GM20431 (cell line): ENCODE results near the gene GNPTG.

Experiments used
- in situ Hi-C: fragments of 300-500 bp; cut with MseI, MboI; formaldehyde crosslinking; loops from one replicate; pipeline ENCODE4 v1.15.0; 2020; ENCODE audit warnings: low sequenced_read_pairs; ENCODE audit not compliant: unreplicated experiment

GNPTG gene

GRCh38 chr16:1366060-1366711, 14.5 kb downstream of the GNPTG start:
- in situ Hi-C loops: no loop called here

- in situ Hi-C loops: no loop called here
Observed at GRCh38 chr16:1366712-1367299, 15.1 kb downstream of the GNPTG start.

- in situ Hi-C loops: no loop called here
Observed at GRCh38 chr16:1367486-1368174, 15.9 kb downstream of the GNPTG start.

DNA sequence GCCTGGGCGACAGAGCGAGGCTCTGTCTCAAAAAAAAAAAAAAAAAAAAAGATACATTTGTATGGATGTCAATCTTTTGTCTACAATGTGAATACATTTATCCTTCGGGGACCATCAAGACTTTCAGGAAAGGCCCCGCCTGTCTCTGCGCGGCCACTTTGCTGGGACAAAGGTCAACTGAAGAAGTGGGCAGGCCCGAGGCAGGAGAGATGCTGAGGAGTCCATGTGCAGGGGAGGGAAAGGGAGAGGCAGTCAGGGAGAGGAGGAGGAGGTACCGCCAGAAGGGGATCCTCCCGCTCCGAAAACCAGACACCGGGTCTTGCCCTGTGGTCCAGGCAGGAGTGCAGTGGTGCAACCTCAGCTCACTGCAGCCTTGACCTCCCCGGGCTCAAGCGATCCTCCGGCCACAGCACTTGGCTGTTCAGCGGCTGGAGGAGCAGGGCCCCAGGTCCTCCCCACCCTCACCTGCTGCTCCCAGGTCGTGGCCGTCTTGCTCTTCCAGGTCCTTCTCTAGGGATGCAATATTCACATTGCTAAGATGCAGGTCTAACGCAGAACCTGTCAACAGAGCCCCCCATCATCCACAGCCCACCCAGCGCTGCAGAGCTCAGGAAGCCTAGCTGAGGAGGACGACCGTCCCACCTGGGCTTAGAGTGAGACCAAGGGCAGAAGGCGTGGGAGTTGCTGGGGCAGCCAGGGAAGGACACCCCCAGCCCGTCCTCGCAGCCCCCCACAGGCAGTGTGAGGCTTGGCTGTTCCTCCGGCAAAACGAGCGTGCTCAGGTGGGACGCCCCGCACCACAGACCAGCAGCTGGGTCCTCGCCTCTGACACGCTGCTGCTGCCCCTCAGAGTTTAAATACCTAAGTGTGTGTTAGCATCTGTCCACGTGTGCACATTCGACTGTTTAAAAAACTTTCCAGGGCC, 19.6 kb downstream of the GNPTG start:
- in situ Hi-C loops: no loop called here

DNA sequence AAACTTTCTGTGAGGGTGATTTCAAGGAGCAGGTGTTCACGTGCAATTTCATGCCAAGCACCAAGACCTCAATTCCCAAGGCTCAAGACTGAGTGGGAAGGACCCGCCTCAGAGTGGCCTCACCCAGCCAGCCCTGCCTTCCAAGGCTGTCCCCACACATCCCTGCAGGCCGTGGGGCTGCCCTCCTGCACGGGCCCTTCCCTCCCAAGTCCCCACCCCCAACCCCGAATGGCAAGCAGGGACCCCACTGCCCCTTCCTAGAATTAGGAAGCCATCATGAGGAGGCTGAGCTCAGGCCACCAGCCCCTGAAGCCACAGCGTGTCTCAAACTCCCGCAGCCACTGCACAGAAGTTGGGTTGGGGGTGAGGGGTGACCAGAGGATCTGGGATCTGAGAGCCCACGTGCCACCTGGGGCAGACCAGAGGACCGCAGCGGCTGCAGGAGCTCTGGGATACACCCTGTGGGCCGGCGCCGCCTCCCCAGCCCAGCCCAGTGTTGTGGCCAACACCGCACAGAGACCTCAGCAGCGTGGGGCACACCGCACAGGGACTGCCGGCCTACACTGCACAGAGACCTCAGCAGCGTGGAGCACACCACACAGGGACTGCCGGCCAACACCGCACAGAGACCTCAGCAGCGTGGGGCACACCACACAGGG, 20.7 kb downstream of the GNPTG start:
- in situ Hi-C loops: no loop called here

DNA sequence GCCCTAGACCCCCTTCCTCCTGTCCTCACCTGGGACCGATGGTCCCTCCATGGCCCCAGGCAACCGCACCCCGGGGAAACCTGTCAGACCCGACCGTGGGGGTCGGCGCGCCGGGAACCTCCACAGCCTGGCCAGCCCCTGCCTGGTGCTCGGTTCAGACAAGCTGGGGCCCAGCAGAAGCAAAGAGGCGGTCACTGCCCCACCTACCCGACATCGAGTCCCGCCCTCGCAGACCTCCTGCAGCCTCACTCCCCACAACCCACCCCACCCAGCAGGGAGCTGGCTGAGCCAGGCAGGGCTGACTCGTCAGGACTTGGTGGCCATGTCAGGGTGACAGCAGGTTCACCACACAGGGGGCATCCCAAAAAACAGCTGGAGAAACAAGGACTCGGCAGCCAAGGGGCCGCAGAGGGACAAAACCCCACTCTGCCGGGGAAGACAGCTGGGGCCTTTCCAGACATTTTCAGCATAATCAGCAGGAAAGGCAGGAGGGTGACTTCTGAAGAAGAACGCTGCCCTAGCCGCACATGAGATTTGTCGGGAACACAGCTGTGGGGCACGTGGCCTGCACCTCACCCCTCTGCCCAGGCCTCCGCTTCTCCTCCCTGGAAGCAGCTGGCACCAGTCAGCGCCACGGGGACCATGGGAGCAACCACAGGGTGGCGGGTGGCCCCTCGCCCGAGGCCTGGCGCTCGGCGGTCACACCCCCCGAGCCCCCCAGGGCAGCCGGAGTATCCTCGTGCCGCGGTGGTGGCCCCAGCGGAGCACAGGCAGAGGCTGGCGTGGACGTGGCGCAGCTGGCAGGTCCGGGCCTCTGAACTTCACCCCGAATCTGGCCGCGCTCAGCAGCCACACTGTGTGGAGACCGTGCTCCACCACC, 22.9 kb downstream of the GNPTG start:
- in situ Hi-C loops: no loop called here

DNA sequence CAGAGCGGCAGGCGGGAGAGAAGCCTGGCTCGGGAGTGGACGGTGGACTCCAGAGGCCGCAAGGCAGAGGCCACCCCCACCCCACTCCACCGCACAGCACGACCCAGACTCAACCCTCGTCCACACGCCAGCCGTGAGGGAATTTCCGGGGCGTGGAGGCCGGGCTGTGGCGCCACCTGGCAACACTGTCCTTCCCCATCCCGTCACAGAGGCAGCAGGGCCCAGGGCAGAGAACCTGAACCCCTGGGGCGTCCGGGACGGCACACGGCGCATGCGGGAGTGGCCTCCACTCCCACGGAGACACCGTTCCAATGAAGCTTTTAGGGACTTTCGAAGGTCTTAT, 23.5 kb downstream of the GNPTG start:
- in situ Hi-C loops: no loop called here

GRCh38 chr16:1375741-1376410, 24.1 kb downstream of the GNPTG start:
- in situ Hi-C loops: no loop called here

DNA sequence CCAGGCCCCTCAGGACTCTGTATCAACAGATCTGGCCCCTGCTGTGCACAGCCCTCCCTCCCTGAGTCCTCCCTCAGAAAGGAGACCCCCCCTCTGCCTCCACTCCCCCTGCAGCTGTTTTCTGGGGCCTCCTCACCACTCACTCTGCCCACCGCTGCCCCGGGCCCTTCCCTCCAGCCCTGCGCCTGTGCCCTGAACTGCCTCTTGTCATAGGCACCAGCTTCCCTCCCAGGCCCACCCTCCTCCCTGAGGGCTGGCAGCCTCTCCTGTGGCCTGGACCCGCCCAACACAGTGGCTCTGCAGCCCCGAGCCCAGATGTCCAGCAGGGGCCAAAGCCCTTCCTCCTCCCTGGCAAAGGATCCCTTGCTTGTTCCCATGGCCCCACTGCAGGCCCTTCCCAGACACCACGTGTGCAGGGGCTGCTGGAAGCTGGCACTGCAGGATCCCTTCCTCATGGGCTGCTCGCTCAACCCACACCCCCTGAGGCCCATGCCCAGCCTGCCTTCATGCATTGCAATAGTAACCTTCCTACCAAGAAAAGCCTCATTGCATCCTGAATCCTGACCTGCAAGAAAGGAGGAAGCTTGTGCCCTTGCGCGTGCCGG, 25.8 kb downstream of the GNPTG start:
- in situ Hi-C loops: no loop called here

- in situ Hi-C loops: no loop called here
Observed at GRCh38 chr16:1378087-1378803, 26.5 kb downstream of the GNPTG start.

DNA sequence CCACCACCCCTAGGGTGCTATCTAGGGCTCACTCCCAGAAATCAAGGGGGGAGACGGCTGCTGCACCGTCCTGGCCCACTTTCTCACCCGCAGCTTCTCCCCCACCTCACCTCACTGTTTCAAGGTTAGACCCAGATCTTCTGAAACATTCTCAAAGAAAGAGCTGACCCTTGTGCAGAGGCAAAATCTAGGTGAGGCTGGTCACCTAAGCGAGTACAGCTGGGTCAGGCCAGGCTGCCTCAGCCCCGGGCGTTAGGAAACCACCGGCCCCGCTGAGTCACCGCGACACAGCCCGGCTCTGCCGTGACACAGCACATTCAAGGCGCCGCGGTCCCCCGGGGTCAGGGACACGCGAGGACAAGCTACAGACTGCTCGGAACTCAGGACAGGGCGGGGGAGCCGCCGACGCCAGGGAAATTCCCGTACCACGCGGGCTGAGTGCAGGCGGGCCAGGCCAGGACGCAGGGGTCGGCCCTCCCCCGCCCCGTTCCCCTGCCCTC, 27.1 kb downstream of the GNPTG start:
- in situ Hi-C loops: no loop called here

DNA sequence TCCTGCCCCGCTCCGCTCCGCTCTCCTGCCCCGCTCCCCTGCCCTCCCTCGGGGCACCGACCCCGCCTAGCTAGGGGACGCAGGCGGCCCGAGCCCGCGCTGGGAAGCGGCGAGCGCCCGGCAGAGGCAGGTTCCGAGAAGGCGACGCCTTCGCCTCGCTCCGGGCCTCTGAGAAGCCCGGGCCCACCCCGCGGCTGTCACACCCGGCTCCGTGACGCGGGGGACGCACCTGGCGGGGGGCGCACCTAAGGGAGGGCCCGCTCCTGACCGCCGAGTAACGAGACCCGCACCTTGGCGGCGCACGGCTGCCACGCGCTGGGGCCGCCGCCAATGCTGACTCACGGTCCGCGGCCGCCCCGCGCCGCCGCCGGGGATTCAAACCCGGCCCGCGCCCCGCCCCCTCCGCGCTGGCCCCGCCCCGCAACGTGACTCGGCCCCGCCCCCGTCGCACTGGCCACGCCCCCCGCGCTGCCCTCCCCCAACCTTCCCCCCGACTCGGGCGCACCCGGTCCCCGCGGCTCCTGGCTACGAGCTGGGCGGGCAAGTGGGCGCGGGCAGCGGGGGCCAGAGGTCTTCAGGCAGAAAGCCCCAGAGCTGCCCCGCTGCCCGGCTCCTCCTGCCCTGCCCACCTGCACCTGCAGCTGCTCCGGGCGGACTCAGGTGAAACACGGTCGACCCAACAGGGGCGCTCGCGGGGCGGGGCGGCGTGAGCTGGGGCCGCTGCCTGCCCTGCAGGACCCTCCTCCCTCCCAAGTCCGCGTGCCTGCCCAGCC, 27.8 kb downstream of the GNPTG start:
- in situ Hi-C loops: no loop called here

DNA sequence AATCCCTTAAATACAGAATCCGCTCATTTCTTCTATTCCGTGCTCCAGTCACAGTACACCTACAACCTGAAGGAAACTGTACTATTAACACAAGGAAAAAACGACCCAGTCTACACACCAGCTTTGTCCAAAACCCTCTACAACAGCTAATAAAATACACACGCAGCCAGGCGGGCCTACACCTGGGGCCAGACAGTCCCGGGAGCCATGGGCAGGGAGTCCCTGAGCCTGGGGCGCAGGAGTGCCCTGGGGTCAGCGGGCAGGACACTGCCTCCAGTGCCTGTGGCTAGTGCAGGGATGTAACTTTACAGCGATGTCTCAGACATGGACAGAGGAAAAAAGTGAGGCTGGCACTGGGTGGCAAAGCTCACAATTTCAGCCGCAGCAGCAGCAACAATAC, 28.5 kb downstream of the GNPTG start:
- in situ Hi-C loops: no loop called here

DNA sequence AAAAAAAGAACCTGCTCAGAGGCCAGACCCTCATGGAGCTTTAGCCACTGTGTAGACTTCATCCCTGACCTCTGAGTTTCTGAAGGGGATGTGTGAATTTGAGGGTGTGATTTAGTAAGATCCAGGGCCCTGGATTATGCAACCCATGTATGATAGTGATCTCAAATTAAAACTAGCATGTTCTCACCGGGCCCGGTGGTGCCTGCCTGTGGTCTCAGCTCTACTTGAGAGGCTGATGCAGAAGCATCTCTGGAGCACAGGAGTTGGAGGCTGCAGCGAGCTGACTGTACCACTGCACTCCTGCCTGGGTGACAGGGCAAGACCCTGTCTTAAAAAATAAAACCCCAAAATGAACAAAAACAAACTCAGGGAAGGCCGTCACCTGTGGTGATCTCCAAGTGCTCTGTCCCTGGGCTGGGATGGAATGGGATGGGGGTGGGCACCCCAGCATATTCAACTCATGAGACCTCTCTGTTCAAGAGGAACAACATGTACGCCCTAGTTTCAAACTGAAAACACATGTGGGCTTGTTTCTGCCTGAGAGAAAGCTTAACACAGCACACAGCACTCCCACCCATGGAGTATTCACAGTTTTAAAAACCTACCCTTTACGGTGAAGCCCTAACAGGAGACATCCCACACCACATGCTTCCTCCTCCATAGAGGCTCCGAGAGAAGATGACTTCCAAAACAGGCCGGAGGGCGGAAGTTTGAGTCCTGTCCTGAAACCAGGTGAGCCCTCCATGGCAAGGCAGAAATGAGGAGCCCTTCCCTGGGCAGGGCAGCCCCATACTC, 30.1 kb downstream of the GNPTG start:
- in situ Hi-C loops: no loop called here

DNA sequence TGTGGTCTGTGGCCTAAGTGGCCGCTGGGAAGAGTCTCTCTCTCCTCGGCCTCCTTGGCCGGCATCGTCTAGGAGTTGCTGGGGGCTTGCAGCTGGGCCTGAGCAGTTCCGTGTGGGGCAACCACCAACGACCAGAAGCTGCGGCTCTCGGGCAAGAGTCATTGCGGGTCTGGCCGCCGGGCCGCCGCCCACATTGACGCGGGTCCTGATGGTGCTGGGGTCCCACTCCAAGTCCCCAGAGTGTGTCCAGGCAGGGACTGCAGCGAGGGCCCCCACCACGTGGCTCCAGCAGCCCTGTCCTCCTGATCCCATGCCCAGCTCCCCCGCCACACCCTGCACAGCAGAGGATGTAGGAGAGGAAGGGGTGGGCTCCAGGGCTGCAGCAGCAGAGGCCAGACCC, 31.8 kb downstream of the GNPTG start:
- in situ Hi-C loops: no loop called here

- in situ Hi-C loops: no loop called here
Observed at GRCh38 chr16:1385232-1385631, 33.5 kb downstream of the GNPTG start.
